HL-60/S4 treated with phorbol 12-myristate 13-acetate at 8.2 ng/mL for 4 days and 3 days (cell line): ENCODE measurements around the gene ZNF862.

Experiments
- in situ Hi-C: fragments of 300-500 bp; cut with MboI; formaldehyde crosslinking; loops from 2 replicates; pipeline ENCODE4 v1.15.0; 2022; ENCODE audit warnings: low sequenced_read_pairs

The ZNF862 gene

DNA sequence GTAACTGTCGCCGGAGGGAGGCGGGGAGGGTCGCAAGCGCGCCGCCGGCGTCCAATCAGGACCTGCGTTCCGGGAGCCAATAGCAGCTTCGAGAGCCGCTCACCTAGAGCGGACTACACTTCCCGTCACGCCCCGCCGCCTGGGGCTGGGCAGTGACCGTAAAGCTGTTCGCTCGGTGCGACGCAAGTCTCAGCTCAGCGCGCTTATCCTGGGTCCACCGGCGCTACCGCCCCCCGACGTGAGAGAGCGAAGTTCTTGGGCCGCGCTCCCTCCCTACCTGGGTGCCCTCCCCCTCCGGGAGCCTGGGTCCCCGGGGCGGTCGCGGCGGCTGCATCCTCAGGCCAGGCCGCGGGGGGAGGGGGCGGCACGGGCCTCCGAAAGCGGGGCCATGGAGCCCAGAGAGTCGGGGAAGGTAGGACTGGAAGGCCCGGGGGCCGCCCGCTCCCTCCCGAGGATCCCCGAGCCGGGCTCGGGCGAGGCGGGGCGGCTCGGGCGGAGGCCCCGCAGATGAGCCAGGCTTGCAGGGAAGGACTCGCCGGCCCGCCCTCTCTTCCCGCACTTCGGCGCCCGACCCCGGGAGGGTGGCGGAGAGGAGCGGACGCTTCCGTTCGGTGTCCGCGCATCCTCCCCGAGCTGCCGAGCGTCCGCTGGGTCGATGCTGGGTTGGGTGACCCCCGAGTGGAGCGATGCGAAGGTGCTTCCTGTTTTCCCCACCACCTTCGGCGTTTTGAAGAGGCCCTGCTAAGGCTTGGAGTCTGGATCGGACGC, at the start of gene ZNF862:
TSS of gene ZNF862 (plus strand) at position 152 of the 768 bp plus-strand sequence. CDS start at position 389, 237 bp downstream.
- in situ Hi-C loops: no loop called here

DNA sequence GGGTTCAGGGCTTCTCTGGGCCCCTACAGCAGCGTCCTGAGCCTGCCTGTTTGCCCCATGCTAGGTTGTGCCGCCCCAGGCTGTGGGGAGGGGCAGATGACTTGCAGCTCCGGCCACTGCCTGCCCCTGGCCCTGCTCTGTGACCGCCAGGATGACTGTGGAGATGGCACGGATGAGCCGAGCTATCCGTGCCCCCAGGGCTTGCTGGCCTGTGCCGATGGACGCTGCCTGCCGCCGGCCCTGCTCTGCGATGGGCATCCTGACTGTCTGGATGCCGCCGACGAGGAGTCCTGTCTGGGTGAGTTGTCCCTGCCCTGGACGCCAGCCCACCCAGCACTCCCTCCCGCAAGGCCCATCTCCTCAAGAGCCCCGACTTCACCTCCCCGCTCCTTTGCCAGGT, 49.1 kb upstream of the ZNF862 start:
- in situ Hi-C loops: no loop called here

DNA sequence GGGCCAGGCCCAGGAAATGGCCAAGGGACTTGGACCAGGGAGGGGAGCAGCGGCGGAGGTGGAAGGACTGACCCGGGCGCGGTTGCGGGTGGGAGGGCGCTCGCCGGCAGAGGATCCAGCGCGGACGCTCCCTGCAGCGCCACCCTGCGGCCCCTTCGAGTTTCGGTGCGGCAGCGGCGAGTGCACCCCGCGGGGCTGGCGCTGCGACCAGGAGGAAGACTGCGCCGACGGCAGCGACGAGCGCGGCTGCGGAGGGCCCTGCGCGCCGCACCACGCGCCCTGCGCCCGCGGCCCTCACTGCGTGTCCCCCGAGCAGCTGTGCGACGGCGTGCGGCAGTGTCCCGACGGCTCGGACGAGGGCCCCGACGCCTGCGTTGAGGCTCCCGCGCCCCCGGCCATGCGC, 48.0 kb upstream of the ZNF862 start:
- in situ Hi-C loops: no loop called here

DNA sequence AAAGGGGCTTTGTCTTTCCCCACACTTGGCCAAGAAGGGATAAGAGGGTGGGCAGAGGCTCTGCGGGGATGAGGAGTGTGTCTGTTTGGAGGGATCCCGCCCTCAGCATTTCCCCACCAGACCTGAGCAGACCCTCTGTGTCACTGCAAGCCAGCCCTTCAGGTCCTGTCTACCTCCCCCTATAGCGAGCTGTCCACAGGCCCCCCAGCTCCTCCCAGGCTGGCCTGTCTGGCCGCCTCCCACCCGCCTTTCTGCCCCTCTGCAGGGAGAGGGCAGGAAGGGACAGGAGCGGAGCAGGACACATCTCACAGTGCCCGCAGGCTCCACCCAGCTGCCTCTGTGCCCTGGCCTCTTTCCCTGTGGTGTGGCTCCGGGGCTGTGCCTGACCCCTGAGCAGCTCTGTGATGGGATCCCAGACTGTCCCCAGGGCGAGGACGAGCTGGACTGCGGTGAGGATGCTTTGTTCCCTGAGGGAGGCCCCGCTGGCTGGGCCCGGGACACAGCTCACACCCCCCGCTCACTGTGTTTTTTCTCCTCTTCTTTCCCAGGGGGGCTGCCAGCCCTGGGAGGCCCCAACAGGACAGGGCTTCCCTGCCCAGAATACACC, 47.3 kb upstream of the ZNF862 start:
- in situ Hi-C loops: no loop called here

DNA sequence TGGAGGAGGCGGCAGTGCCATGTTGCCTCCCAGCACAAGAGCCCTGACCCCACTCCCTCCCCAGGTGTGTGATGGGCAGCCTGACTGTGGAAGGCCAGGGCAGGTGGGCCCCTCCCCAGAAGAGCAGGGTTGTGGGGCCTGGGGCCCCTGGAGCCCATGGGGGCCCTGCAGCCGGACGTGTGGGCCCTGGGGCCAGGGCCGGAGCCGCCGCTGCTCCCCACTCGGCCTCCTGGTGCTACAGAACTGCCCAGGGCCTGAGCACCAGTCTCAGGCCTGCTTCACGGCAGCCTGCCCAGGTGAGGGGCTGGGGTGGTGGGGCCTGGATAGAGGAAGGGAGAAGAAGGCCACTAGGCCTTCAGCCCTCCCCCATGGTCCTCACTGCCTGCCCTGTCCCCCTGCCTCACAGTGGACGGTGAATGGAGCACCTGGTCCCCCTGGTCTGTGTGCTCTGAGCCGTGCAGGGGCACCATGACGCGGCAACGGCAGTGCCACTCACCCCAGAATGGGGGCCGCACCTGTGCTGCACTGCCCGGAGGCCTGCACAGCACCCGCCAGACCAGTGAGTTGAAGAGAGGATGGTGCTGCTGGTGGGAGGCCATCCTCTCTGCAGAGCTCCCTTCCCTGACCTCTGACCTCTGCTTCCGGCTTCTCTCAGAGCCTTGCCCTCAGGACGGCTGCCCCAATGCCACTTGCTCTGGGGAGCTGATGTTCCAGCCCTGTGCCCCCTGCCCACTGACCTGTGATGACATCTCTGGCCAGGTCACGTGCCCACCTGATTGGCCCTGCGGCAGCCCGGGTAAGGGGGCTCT, 46.6 kb upstream of the ZNF862 start:
- in situ Hi-C loops: no loop called here

DNA sequence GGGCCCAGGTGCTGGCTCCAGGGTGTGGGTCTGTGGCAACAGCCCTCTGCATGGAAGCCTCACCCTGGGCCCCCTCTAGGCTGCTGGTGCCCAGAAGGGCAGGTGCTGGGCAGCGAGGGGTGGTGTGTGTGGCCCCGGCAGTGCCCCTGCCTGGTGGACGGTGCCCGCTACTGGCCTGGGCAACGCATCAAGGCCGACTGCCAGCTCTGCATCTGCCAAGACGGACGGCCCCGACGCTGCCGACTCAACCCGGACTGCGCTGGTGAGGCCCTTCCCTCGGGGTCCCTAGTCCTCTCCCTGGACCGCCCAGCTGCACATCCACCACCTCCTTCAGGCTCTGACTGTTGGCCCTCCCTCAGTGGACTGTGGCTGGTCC, 46.0 kb upstream of the ZNF862 start:
- in situ Hi-C loops: no loop called here

DNA sequence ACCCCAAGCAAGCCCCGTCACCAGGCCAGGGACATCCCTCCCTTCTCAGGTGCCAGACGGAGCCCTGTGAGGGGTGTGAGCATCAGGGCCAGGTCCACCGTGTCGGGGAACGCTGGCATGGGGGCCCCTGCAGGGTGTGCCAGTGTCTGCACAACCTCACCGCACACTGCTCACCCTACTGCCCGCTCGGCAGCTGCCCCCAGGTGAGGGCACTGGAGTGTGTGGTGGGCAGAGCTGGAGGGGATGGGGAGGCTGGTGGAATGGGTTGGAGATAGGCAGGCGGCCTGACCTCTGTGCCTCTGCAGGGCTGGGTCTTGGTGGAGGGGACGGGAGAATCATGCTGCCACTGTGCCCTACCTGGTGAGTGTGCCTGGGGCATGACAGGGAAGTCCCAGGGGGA, 44.9 kb upstream of the ZNF862 start:
- in situ Hi-C loops: no loop called here

DNA sequence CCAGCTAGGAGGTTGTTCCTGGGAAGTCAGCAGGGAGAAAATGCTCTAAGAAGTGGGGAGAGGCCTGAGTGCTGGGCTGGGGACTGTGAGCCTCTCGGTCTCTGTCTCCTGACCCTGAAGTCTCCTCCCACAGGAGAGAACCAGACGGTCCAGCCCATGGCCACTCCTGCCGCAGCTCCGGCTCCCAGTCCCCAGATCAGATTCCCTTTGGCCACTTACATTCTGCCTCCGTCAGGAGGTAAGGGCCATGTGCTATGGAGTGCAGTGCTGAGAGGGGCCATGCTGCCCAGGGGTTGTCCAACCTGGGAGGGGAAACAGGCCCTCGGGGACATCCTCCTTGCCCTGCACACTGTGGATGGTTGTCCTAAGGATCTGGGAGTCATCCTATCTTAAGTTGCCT, 43.5 kb upstream of the ZNF862 start:
- in situ Hi-C loops: no loop called here

DNA sequence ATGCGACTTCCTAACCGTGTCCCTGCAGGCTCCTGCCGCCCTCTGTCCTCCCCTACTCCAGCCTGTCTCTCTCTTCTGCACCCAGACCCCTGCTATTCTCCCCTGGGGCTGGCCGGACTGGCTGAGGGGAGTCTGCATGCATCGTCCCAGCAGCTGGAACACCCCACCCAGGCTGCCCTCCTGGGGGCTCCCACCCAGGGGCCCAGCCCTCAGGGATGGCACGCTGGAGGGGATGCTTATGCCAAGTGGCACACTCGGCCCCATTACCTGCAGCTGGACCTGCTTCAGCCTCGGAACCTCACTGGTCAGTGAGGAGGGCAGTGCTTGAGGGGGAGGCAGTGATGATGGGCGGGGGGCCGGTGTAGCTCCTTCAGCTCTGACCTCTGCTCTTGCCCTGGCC, 43.0 kb upstream of the ZNF862 start:
- in situ Hi-C loops: no loop called here

DNA sequence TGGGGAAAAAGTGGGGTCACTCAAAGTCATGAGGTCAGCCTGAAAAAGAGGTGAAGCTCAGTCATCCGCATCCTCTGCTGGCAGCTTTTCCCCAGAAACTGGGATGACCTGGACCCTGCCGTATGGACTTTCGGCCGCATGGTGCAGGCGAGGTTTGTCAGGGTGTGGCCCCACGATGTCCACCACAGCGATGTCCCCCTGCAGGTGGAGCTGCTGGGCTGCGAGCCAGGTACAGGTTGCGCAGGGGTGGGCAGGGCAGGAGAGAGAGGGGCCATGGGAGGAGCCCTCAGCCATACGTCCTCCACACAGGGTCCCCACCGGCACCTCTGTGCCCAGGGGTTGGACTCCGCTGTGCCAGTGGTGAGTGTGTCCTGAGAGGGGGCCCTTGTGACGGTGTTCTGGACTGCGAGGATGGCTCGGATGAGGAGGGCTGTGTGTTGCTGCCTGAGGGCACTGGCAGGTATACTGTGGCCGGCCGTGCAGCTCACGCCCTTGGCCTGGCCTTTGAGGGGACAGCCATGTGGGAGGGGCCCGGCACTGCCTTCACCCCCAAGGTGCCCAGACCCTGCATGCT, 41.8 kb upstream of the ZNF862 start:
- in situ Hi-C loops: no loop called here

DNA sequence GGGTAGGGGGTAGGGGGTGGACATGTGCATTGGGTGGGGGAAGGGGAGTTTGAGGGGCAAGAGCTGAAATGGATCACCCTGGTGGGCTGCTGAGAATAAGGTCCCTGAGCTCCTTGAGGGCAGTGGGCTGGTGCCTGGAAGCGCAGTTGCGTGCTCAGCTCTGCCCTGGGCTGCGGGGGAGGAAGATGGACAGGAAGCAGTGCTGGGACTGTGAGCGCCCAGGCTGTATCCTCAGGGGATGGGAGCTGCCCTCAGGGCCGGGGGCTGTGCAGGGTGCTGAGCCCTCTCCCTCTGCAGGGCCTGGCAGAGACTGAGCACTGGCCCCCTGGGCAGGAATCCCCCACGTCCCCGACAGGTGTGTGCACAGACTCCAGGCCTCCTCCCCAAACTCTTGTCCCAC, 40.4 kb upstream of the ZNF862 start:
- in situ Hi-C loops: no loop called here

DNA sequence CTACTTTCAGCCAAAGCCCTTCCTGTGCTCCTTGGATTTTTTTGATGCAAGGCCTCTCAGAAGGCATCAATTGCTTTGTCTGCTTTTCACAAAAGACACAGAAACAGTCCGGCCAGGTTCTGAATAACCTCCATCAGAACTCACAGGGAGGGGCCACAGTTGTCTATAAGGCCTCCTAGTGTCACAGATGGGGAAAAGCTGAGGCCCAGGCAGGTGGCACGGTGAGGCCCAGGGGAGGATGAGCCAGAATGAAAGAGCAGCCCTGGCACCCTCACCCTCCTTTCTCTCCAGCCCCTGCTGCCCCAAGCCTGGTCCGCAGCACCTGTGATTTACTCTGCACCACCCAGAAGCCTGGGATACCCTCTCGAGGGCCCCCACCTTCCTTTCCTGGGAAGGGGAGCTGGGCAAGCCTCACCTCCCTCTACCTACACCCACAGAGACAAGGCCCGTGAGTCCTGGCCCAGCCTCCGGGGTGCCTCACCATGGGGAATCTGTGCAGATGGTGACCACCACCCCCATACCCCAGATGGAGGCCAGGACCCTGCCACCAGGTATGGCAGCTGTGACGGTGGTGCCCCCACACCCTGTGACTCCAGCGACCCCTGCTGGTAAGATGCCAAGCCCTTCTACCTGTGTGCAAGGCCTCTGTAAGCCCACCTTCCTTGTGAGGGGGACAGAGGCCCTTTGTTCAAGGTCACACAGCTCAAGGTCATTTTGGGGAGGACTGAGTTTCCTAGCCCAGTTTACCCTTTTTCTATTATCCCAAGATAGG, 38.6 kb upstream of the ZNF862 start:
- in situ Hi-C loops: no loop called here

DNA sequence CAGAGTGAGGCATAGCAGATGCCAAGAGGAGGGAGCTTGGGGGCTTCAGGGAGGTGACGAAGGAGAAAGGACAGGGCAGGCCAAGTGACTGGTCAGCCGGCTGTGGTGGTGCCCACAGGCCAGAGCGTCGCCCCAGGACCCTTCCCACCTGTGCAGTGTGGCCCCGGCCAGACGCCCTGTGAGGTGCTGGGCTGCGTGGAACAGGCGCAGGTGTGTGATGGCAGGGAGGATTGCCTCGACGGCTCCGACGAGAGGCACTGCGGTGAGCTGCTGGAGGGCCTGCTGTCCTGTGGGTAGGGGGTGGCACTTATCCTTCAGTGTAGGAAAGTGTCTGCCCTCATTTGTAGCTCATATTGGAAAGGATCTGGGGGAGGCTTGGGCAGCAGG, 38.0 kb upstream of the ZNF862 start:
- in situ Hi-C loops: no loop called here

DNA sequence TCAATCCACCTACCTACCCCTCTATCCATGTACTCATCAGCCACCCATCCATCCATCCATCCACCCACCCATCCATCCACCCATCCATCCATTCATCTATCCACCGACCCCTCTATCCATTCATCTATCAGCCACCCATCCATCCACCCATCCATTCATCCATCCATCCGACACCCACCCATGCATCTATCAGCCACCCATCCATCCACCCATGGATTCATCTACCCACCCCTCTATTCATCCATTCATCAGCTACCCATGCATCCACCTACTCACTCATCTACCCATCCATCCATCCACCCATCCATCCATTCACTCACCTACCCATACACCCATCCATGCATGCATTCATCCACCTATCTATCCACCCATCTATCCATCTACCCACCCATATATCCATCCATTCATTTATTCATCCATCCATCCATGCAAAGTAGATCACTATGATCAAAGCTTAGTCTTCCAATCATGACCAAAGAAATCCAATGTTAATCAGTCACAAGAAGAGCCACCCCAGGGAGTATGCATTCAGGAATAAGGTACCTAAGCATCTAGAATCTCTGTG, 37.1 kb upstream of the ZNF862 start:
- in situ Hi-C loops: no loop called here

DNA sequence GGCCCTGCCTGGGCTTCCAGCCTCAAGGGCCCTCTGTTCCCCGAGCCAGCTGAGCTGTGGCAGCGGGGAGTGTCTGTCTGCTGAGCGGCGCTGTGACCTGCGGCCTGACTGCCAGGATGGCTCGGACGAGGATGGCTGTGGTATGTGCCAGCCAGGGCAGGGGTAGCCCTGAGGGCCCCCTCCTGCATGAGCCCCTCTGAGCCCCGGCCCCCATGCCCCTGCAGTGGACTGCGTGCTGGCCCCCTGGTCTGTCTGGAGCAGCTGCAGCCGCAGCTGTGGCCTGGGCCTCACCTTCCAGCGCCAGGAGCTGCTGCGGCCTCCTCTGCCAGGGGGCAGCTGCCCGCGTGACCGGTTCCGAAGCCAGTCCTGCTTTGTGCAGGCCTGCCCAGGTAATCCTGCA, 36.4 kb upstream of the ZNF862 start:
- in situ Hi-C loops: no loop called here

DNA sequence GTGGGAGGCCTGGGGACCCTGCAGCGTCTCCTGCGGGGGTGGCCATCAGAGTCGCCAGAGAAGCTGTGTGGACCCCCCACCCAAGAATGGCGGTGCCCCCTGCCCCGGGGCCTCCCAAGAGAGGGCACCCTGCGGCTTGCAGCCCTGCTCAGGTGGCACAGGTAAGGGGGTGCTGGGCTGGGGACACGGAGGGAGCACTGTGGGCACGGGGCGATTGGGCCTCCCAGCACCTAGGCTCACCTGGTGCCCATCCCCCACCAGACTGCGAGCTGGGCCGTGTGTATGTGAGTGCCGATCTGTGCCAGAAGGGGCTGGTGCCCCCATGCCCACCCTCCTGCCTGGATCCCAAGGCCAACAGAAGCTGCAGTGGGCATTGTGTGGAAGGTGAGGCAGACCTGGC, 35.2 kb upstream of the ZNF862 start:
- in situ Hi-C loops: no loop called here

DNA sequence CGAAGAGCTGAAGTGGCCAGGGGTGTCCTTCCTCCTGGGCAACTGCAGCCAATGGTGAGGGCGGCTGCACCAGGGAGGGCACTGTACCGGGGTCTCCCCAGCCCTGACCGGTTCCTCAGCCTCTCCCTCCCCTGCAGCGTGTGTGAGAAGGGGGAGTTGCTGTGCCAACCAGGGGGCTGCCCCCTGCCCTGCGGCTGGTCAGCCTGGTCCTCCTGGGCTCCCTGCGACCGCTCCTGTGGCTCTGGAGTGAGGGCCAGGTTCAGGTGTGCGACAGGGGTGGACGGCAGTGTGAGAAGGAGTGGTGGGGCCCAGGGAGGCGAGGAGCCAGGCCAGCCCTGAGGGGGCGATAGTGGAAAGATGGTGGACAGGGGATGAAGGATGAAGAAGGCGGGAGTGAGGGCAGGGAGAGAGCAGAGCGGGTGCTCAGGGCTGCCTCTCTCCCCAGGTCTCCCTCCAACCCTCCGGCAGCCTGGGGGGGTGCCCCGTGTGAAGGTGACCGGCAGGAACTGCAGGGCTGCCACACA, 34.6 kb upstream of the ZNF862 start:
- in situ Hi-C loops: no loop called here

DNA sequence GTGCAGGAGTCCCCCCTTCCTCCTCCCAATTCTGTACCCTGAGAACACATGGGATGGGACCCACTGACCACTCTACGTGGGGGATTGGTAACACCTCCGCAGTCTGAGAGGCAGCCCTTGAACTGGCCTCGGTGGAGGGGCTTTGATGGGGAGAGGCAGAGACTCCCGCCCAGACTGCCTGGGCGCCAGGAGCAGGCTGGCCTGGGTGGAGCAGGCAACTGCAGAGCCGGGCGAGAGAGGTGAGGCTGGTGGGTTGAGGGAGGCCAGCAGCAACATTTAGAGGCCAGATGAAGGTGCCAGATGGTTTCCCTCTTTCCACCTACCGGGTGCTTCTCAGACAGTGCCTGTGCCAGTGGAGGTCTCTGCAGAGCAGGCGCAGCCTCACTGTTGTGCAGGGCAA, 34.1 kb upstream of the ZNF862 start:
- in situ Hi-C loops: no loop called here

DNA sequence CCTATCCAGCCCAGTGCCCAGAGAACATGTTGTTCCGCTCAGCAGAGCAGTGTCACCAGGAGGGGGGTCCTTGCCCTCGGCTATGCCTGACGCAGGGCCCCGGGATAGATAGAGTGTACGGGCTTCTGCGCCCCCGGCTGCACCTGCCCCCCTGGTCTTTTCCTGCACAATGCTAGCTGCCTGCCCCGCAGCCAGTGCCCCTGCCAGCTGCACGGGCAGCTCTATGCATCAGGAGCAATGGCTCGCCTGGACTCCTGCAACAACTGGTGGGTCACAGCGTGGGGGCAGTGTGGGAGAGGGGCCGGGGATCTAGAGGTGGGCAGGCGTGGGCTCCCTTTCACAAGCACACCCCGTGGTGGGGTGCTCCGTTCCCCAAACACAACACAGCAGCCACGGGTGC, 31.4 kb upstream of the ZNF862 start:
- in situ Hi-C loops: no loop called here

DNA sequence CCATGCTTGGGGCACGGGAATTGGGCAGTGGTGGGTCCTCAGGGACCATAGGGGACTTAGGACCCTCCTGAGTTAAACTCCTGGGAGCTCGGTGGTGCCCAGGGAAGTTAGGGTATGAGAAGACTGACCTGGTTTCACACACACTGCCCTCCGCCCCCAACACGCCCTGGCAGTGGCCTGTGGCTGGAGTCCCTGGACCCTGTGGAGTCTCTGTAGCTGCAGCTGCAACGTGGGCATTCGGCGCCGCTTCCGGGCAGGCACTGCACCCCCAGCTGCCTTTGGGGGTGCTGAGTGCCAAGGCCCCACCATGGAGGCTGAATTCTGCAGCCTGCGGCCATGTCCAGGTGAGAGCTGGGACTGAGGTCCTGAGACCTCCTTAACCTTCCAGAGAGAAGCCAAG, 29.9 kb upstream of the ZNF862 start:
- in situ Hi-C loops: no loop called here
